Measurements from ENCODE around the gene GAGE13. TPM values are rescaled to one million over a fixed set of nuclear protein-coding genes. Genes with fewer than 3 reads are reported as not detected.
"Not testable (repeated sequence)": the region's sequence is repeated elsewhere in the genome, so short reads cannot be mapped to it uniquely, and the experiment has no call there.

GAGE13 gene, protein sequence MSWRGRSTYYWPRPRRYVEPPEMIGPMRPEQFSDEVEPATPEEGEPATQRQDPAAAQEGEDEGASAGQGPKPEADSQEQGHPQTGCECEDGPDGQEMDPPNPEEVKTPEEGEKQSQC
- total RNA-seq = not detected

DNA sequence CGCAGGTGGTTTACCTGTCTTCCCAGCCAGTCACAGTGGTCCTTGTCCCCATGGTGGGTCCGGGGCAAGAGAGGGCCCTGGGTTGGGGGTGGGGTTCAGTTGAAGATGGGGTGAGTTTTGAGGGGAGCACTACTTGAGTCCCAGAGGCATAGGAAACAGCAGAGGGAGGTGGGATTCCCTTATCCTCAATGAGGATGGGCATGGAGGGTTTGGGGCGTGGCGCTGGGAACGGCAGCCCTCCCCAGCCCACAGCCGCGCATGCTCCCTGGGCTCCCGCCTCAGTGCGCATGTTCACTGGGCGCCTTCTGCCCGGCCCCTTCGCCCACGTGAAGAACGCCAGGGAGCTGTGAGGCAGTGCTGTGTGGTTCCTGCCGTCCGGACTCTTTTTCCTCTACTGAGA lies at the start of gene GAGE13:
Gene GAGE13 (plus strand): TSS at position 301 of the 400 bp plus-strand sequence. CDS start 1,156 bp downstream, outside the sequence.
- POLR2A ChIA-PET; H3K9me3 Mint-ChIP-seq; ATAC-seq (ENCODE audit: low read depth); H3K36me3 Mint-ChIP-seq; H3K4me1 Mint-ChIP-seq; DNase-seq; H3K4me3 Mint-ChIP-seq; H3K27ac Mint-ChIP-seq; H3K27me3 Mint-ChIP-seq: not testable (repeated sequence)

DNA sequence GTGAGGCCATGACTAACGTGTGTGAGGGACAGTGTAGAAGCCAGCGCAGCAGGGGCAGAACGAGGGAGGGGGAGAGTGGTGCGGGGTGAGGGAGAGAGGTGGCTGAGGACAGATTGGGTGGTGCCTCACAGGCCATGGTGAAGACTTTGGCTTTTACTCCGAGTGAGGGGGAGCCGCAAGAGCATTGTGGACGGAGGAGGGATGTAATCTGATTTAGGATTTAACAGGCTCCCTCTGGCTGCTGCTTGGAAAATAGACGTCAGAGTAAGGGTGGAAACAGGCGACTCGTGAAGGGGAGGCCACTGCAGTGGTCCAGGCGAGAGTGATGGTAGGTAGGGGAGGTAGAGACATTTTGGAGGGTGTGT lies 48.8 kb upstream of the GAGE13 start:
- Mint-ChIP-seq H3K36me3 (peaks cover 16% of the 10 kb centered on the region), H3K27me3 (no peaks in the 10 kb centered on the region), H3K4me3 (no peak overlapping the region), H3K27ac (no peak overlapping the region), H3K9me3 (no peaks in the 10 kb centered on the region), H3K4me1 (peaks cover 26% of the 10 kb centered on the region)
- POLR2A ChIA-PET = interaction anchor here (0.5 to 1.0 kb wide), 2 partner anchors 9 to 15 kb away, joined by 4 read pairs; no protein-coding TSS in a partner anchor
- DNase-seq = no peak
- no peak for ATAC-seq (ENCODE audit: low read depth)

DNA sequence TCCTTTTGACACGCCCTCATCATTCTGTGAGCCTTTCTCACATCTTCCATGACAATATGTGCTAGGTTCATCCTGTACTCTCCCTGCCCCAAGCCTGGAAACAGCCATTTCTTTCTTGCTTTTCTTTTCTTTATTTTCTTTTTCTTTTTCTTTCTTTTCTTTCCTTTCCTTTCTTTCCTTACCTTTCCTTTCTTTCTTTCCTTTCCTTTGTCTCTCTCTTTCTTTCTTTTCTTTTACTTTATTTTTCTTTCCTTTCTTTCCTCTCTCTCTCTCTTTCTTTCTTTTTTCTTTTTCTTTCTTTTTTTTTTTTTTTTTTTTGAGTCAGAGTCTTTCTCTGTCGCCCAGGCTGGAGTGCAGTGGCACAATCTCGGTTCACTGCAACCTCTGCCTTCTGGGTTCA lies 47.2 kb upstream of the GAGE13 start:
- no peak overlapping the region for H3K4me3 Mint-ChIP-seq
- ATAC-seq (ENCODE audit: low read depth) (no peak), DNase-seq (no peak)
- no peaks in the 10 kb centered on the region for H3K9me3 Mint-ChIP-seq
- peaks cover 26% of the 10 kb centered on the region for H3K4me1 Mint-ChIP-seq
- POLR2A ChIA-PET = interaction anchor here (0.7 kb wide), 1 partner anchor 15 kb away, joined by 4 read pairs; no protein-coding TSS in a partner anchor
- no peak overlapping the region for H3K27ac Mint-ChIP-seq
- H3K27me3 Mint-ChIP-seq = no peaks in the 10 kb centered on the region
- peaks cover 18% of the 10 kb centered on the region for H3K36me3 Mint-ChIP-seq

DNA sequence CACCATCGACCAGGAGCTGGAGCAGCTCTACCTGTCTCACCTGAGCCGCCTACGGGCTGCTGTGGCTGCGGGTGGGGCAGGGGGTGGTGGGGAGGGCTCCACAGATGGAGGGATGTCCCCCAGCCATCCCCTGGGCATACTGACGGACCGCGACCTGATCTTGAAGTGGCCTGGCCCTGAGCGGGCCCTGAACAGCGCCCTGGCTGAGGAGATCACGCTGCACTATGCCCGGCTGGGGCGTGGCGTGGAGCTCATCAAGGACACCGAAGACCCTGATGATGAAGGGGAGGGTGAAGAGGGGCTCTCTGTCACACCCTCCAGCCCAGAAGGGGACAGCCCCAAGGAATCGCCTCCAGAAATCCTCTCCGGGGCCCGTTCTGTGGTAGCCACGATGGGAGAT lies 45.2 kb upstream of the GAGE13 start:
- Mint-ChIP-seq H3K4me1 (peaks cover 25% of the 10 kb centered on the region), H3K9me3 (no peaks in the 10 kb centered on the region), H3K36me3 (peaks cover 14% of the 10 kb centered on the region), H3K4me3 (no peak overlapping the region), H3K27me3 (no peaks in the 10 kb centered on the region), H3K27ac (no peak overlapping the region)
- ATAC-seq (ENCODE audit: low read depth) (no peak), DNase-seq (no peak)
- POLR2A ChIA-PET = interaction anchor here (1.5 to 3.1 kb wide), 2 partner anchors 10 to 13 kb away, joined by 13 to 19 read pairs; no protein-coding TSS in a partner anchor

DNA sequence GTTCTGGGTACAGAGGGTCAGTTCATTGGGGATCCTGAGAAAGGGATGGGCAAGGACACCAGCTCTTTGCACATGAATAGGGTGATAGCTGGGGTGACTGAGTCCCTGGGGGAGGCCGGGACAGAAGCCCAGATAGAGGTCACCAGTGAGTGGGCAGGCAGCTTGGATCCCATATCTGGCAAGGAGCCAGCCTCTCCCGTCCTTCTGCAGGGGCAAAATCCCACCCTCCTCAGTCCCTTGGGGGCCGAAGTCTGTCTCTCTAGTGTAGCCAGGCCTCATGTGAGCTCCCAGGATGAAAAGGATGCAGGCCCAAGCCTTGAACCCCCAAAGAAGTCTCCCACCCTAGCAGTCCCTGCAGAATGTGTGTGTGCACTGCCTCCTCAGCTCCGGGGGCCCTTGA lies 44.8 kb upstream of the GAGE13 start:
- ATAC-seq (ENCODE audit: low read depth) (no peak), DNase-seq (no peak)
- POLR2A ChIA-PET = interaction anchor here (1.5 to 3.1 kb wide), 3 partner anchors 10 to 18 kb away, joined by 3 to 19 read pairs (median 13); no protein-coding TSS in a partner anchor
- H3K27me3 Mint-ChIP-seq = no peaks in the 10 kb centered on the region
- H3K27ac Mint-ChIP-seq = no peak overlapping the region
- H3K36me3 Mint-ChIP-seq = peaks cover 14% of the 10 kb centered on the region
- no peaks in the 10 kb centered on the region for H3K9me3 Mint-ChIP-seq
- H3K4me3 Mint-ChIP-seq = no peak overlapping the region
- H3K4me1 Mint-ChIP-seq = peaks cover 25% of the 10 kb centered on the region

DNA sequence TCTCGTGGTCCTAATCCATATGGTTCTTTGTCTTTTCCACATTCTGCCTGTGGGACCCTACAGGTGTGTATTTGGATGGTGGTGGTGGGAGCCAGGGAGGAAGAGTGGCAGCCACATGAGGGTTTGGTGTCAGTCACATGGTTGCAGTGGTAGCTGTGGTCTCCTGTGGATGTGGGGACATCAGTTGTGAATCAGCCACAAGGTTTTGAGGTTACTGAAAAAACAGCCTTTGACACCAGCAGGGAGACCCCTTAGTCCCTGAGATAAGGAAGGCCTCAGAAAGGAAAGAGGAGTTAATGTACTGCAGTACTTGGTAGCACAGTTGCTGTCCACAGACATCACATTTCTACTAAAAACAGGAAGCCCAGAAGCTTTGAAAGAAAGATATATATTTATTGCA lies 43.7 kb upstream of the GAGE13 start:
- Mint-ChIP-seq H3K9me3 (no peaks in the 10 kb centered on the region), H3K36me3 (peaks cover 10% of the 10 kb centered on the region), H3K27ac (peak overlapping the region; percentile 70), H3K4me1 (peaks cover 29% of the 10 kb centered on the region), H3K4me3 (peak overlapping the region; percentile 30), H3K27me3 (no peaks in the 10 kb centered on the region)
- POLR2A ChIA-PET = interaction anchor here (1.5 to 3.1 kb wide), 3 partner anchors 11 to 19 kb away, joined by 3 to 19 read pairs (median 13); no protein-coding TSS in a partner anchor
- ATAC-seq (ENCODE audit: low read depth) (peak; percentile 65), DNase-seq (peak; percentile 47)

DNA sequence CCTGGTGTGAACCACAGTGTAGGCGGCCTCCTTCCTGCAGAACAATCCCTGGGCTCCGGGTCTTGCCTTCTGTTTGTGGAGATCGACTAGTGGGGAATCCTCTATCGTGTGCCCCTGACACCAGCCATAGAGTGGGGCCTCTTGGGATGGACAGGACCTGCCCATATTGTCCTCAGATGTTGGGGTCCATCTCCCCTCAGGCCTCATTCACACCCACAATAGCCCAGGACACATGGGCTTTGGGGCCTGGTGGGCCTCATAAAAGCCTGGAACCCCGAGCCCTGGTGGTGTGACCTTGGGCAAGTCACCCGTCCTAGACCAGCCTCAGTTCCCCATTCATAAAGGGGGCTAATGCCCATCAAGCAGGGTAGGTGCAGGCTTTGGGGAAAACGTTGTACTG lies 41.2 kb upstream of the GAGE13 start:
- Mint-ChIP-seq H3K36me3 (peaks cover 8% of the 10 kb centered on the region), H3K9me3 (no peaks in the 10 kb centered on the region), H3K4me1 (peaks cover 28% of the 10 kb centered on the region), H3K4me3 (no peak overlapping the region), H3K27me3 (no peaks in the 10 kb centered on the region), H3K27ac (no peak overlapping the region)
- no peak for DNase-seq
- ATAC-seq (ENCODE audit: low read depth) = no peak
- POLR2A ChIA-PET = no interaction called here

DNA sequence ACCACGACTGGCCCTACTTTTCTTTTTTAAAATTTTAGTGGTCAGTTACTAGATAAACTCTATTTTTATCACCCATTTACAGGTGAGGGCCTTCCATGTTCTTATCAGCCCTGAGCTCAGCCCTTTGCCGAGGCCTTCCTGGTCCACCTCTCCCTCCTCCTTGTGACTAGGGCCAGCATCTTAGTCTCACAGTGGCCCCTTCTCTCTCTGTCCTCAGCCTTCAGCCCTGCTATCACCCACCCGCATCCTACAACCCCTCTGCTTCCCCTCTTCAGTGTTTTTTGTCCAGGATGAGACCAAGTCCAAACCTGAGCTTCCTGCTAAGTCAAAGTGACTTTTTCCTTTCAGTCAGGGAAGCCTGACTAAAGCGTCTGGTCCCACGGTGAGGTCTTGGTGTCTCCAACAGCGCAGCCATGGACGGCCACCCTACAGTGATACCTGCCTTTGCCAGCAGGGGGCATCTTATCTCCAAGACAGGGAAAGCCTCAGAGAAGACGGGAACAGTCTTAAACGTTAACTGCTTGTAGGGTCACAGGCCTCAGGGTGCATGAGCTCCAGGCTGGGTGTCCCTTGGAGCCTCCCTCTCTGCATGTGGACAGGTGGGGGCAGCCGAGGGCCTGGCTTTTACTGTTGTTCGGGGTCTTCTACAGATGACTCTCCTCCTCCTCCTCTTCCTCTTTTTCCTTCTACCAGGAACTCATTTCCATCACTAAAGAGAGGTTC lies 39.6 kb upstream of the GAGE13 start:
- ATAC-seq (ENCODE audit: low read depth) = peak; percentile 85
- Mint-ChIP-seq H3K27ac (peak overlapping the region; percentile 80), H3K9me3 (no peaks in the 10 kb centered on the region), H3K4me1 (peaks cover 30% of the 10 kb centered on the region), H3K36me3 (peaks cover 8% of the 10 kb centered on the region), H3K4me3 (no peak overlapping the region), H3K27me3 (no peaks in the 10 kb centered on the region)
- POLR2A ChIA-PET = interaction anchor here (1.2 to 1.8 kb wide), 2 partner anchors 18 to 98 kb away, joined by 3 to 4 read pairs; no protein-coding TSS in a partner anchor
- peak; percentile 73 for DNase-seq

DNA sequence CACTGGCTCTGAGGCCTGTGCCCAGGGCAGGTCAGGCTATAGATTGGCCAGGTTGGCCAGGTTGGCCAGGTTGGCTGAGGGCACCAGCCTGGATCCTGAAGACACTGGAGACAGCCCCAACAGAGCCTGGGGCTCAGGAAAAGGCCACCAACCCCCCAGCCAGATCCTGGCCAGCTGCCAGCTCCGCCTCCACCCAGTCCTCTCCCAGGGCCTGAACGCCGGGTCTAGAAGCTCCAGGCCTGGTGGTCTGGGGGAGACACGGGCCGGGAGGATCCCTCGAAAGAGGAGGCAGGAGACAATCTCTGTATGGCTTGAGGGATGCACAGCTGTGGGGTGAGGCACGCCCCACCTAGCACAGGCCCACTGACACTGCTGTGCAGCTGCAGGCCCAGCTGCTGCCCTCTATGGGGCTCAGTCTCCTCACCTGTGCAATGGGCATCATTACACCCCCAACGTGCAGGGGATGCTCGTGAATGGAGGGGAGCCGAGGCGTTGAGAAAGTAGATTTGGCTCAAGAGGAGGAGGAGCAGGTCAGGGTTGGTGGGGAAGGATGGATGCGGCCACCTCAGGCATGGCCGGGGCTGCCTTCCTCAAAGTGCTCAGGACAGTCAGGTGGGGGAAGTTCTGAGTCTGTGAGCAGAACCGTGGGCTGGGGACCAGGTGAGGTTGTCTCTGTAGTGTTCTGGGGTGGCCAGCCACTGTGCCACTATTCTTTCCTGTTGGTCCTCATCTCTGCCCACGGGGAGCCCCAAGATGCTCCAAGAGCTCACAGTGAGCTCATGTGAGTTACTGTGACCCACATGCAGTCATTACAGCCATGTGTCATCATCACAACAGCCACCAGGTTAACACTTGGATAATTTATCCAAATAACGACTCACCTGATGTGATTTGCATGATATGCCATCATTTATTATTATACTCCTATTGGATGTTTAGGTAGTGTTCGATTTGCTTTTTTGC lies 38.7 kb upstream of the GAGE13 start:
- no peaks in the 10 kb centered on the region for H3K27me3 Mint-ChIP-seq
- peak overlapping the region; percentile 80 for H3K27ac Mint-ChIP-seq
- DNase-seq (no peak), ATAC-seq (ENCODE audit: low read depth) (no peak)
- no peak overlapping the region for H3K4me3 Mint-ChIP-seq
- H3K4me1 Mint-ChIP-seq = peaks cover 23% of the 10 kb centered on the region
- H3K36me3 Mint-ChIP-seq = peaks cover 4% of the 10 kb centered on the region
- no peaks in the 10 kb centered on the region for H3K9me3 Mint-ChIP-seq
- POLR2A ChIA-PET = interaction anchor here (1.8 kb wide), 1 partner anchor 17 kb away, joined by 4 read pairs; no protein-coding TSS in a partner anchor

DNA sequence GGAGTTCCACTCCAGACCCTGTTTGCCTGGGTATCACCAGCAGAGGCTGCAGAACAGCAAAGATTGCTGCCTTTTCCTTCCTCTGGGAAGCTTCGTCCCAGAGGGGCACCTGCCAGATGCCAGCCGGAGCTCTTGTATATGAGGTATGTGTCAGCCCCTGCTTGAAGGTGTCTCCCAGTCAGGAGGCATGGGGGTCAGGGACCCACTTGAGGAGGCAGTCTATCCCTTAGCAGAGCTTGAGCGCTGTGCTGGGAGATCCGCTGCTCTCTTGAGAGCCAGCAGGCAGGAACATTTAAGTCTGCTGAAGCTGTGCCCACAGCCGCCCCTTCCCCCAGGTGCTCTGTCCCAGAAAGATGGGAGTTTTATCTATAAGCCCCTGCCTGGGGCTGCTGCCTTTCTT lies 32.1 kb upstream of the GAGE13 start:
- H3K27ac Mint-ChIP-seq; POLR2A ChIA-PET; DNase-seq; ATAC-seq (ENCODE audit: low read depth); H3K4me3 Mint-ChIP-seq; H3K4me1 Mint-ChIP-seq; H3K27me3 Mint-ChIP-seq; H3K36me3 Mint-ChIP-seq; H3K9me3 Mint-ChIP-seq: not testable (repeated sequence)

DNA sequence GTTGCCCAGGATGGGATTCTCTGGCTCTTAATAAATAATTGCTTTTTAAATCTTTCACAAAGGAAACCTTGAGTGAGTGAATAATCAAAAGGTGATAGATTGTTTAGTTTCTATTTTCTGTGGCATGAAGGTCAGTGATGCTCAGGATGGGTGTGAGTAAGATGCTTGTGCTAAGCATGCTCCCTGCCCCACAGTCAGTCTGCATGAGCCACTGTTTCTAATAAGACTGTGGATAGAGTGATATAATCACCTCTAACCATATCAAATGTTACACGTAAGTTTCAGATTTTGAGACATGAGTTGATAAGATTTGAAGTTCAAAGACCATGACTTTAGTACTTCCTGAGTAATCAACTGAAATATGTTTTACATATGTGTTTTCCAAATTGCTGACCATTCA lies 30.7 kb upstream of the GAGE13 start:
- DNase-seq = no peak
- POLR2A ChIA-PET = no interaction called here
- ATAC-seq (ENCODE audit: low read depth) = no peak
- no peaks in the 10 kb centered on the region for H3K36me3 Mint-ChIP-seq
- no peaks in the 10 kb centered on the region for H3K27me3 Mint-ChIP-seq
- no peaks in the 10 kb centered on the region for H3K9me3 Mint-ChIP-seq
- no peak overlapping the region for H3K4me3 Mint-ChIP-seq
- H3K27ac Mint-ChIP-seq = no peak overlapping the region
- H3K4me1 Mint-ChIP-seq = peaks cover 1% of the 10 kb centered on the region

DNA sequence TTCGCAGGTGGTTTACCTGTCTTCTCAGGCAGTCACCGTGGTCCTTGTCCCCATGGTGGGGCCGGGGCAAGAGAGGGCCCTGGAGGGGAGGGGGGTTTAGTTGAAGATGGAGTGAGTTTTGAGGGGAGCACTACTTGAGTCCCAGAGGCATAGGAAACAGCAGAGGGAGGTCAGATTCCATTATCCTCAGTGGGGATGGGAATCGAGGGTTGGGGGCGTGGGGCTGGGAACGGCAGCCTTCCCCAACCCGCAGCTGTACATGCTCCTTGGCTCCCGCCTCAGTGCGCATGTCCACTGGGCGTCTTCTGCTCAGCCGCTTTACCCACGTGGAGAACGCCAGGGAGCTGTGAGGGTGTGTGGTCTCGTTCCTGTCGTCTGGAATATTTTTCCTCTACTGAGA lies 28.0 kb upstream of the GAGE13 start, which contains the start of gene GAGE10:
Gene GAGE10 (plus strand): TSS at position 301 of the 400 bp plus-strand sequence. CDS start 1,214 bp downstream, outside the sequence.
- Mint-ChIP-seq H3K27ac (no peak within 1 kb of the TSS), H3K9me3 (no peaks in the 10 kb centered on the region), H3K27me3 (no peaks in the 10 kb centered on the region), H3K4me3 (no peak within 1 kb of the TSS), H3K36me3 (no peaks in the 10 kb centered on the region), H3K4me1 (no peaks in the 10 kb centered on the region)
- POLR2A ChIA-PET = no interaction called here
- ATAC-seq (ENCODE audit: low read depth) (no peak), DNase-seq (no peak)

DNA sequence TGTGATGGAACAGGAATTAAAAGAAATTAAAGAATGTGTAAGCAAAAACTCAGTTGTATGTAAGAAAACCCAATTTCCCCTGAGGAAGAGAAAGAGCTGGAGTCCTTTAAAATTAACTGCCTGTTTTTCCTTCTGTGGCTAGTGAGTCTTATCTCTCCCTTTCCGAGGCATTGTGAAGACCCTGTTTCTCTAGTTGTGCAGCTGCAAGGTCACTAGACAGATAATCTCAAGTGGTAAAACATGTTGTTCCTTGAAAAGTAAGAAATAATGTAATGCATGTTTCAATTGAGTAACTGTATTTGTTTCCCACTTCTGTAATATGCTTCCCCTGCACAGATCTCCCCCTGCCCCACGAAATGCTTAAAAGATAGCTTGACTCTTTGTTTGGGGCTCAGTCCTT lies 23.6 kb upstream of the GAGE13 start:
- not testable (repeated sequence) for H3K9me3 Mint-ChIP-seq; H3K36me3 Mint-ChIP-seq; ATAC-seq (ENCODE audit: low read depth); H3K27me3 Mint-ChIP-seq; DNase-seq; H3K4me3 Mint-ChIP-seq; H3K27ac Mint-ChIP-seq
- peaks cover 17% of the 10 kb centered on the region for H3K4me1 Mint-ChIP-seq
- POLR2A ChIA-PET = interaction anchor here (1.3 kb wide), 1 partner anchor 35 kb away, joined by 4 read pairs; no protein-coding TSS in a partner anchor
